UCSD-AML1 (cell line): ENCODE data around the gene CMTR1.
"Not testable (repeated sequence)": the region's sequence is repeated elsewhere in the genome, so short reads cannot be mapped to it uniquely, and the experiment has no call there.

Experiments
- DNase-seq: peaks from one replicate; lab custom pipeline; 2025; ENCODE audit not compliant: unreplicated experiment; lab: John Stamatoyannopoulos, UW

Gene CMTR1

GRCh38 chr6:37491171-37491829, 58.3 kb downstream of the CMTR1 start:
- DNase-seq, result no peak

GRCh38 chr6:37491830-37492208, 58.8 kb downstream of the CMTR1 start:
- no peak for DNase-seq

- DNase-seq, result no peak
Measured at GRCh38 chr6:37492236-37492972, 59.4 kb downstream of the CMTR1 start.

- DNase-seq, result no peak
Measured at GRCh38 chr6:37492991-37493660, 60.1 kb downstream of the CMTR1 start.

- DNase-seq, result no peak
Measured at GRCh38 chr6:37493661-37493995, 60.6 kb downstream of the CMTR1 start.

- no peak for DNase-seq
Measured at GRCh38 chr6:37495244-37495934, 62.4 kb downstream of the CMTR1 start.

GRCh38 chr6:37496951-37497885, 64.2 kb downstream of the CMTR1 start:
- no peak for DNase-seq

GRCh38 chr6:37499433-37500293, 66.6 kb downstream of the CMTR1 start, which contains the start of gene CCDC167:
TSS of gene CCDC167 (minus strand) at chr6:37499893. CDS start at chr6:37499863, 30 bp downstream.
- DNase-seq, result peak; percentile 95

GRCh38 chr6:37500294-37500608, 67.2 kb downstream of the CMTR1 start:
- no peak for DNase-seq

GRCh38 chr6:37500904-37501303, 67.9 kb downstream of the CMTR1 start:
- DNase-seq, result not testable (repeated sequence)

- DNase-seq, result no peak
Measured at GRCh38 chr6:37501632-37502491, 68.8 kb downstream of the CMTR1 start.

GRCh38 chr6:37502703-37503291, 69.8 kb downstream of the CMTR1 start:
- no peak for DNase-seq

- no peak for DNase-seq
Measured at GRCh38 chr6:37503309-37503965, 70.4 kb downstream of the CMTR1 start.

GRCh38 chr6:37504024-37504423, 71.0 kb downstream of the CMTR1 start:
- DNase-seq, result no peak

- DNase-seq, result no peak
Measured at GRCh38 chr6:37506479-37506878, 73.5 kb downstream of the CMTR1 start.

- DNase-seq, result no peak
Measured at GRCh38 chr6:37507077-37507476, 74.1 kb downstream of the CMTR1 start.

- no peak for DNase-seq
Measured at GRCh38 chr6:37507690-37508421, 74.8 kb downstream of the CMTR1 start.
